CD4-positive, alpha-beta T cell (primary cell): Measurements from ENCODE around the gene SIGLEC15. TPM values are rescaled to one million over a fixed set of nuclear protein-coding genes. Genes with fewer than 3 reads are reported as not detected.
"Not testable (repeated sequence)": the region's sequence is repeated elsewhere in the genome, so short reads cannot be mapped to it uniquely, and the experiment has no call there.

ENCODE experiments used
- ATAC-seq: fragments of 200-7000 bp; cut with Tn5 transposase; one replicate; pipeline ENCODE4 v1.10.0; 2022; ENCODE audit warnings: mild to moderate bottlenecking; ENCODE audit not compliant: poor library complexity
- CTCF ChIA-PET: fragments of 350-600 bp; sonication (Branson Sonifier 250); formaldehyde crosslinking; loops from one replicate; lab custom pipeline; 2021; ENCODE audit warnings: antibody characterized with exemption, inconsistent platforms; lab: Charles Lee
- POLR2A ChIA-PET: fragments of 350-600 bp; sonication (Branson Sonifier 250); formaldehyde crosslinking; loops from one replicate; lab custom pipeline; 2021; ENCODE audit warnings: antibody characterized with exemption, inconsistent platforms; lab: Charles Lee
- DNase-seq, 14 experiments: peaks; one replicate each; pipeline ENCODE4 v3.0.0-alpha.2; 2013 to 2020; ENCODE audit warnings: mixed read lengths in 2 of 14
- H3K27ac ChIP-seq, 2 donors: one replicate each; pipeline versions ENCODE4 v1.5.1 to v1.7.0; 2013; ENCODE audit warnings: low read length in 2 of 2, low read depth in 1 of 2, mild to moderate bottlenecking in 1 of 2
- H3K27me3 ChIP-seq, 2 experiments: 1 replicate in 1 of 2; 2 replicates in 1 of 2; pipeline versions ENCODE4 v1.6.1 to v1.7.0; 2013; ENCODE audit warnings: low read length in 2 of 2, control low read depth in 1 of 2, mild to moderate bottlenecking in 1 of 2, moderate library complexity in 1 of 2; ENCODE audit not compliant: insufficient read depth in 2 of 2, control insufficient read depth in 1 of 2
- H3K36me3 ChIP-seq: one replicate; pipeline ENCODE4 v1.6.1; 2013; ENCODE audit warnings: low read length, control low read depth; ENCODE audit not compliant: insufficient read depth
- H3K4me1 ChIP-seq: one replicate; pipeline ENCODE4 v1.6.1; 2013; ENCODE audit warnings: low read length, control low read depth; ENCODE audit not compliant: insufficient read depth
- H3K4me3 ChIP-seq: one replicate; pipeline ENCODE4 v1.5.1; 2013; ENCODE audit warnings: mild to moderate bottlenecking, low read length, moderate library complexity
- H3K9me3 ChIP-seq, 2 experiments: 1 replicate in 1 of 2; 2 replicates in 1 of 2; pipeline versions ENCODE4 v1.6.1 to v1.7.0; 2013; ENCODE audit warnings: low read length in 2 of 2, mild to moderate bottlenecking in 2 of 2, control low read depth in 1 of 2, moderate library complexity in 1 of 2; ENCODE audit not compliant: control insufficient read depth in 1 of 2, insufficient read depth in 1 of 2
- H3K27ac Mint-ChIP-seq: one replicate; pipeline ENCODE4 v1.8.0; 2020; ENCODE audit warnings: mixed read lengths
- H3K27me3 Mint-ChIP-seq: one replicate; pipeline ENCODE4 v1.8.0; 2021; ENCODE audit warnings: mixed read lengths
- H3K36me3 Mint-ChIP-seq: one replicate; pipeline ENCODE4 v1.8.0; 2021; ENCODE audit warnings: low read depth, mixed read lengths
- H3K4me1 Mint-ChIP-seq: one replicate; pipeline ENCODE4 v1.8.0; 2021; ENCODE audit warnings: low read depth, mixed read lengths
- H3K4me3 Mint-ChIP-seq: one replicate; pipeline ENCODE4 v1.8.0; 2020; ENCODE audit warnings: mild to moderate bottlenecking, mixed read lengths
- H3K9me3 Mint-ChIP-seq: one replicate; pipeline ENCODE4 v1.8.0; 2020; ENCODE audit warnings: mixed read lengths
- intact Hi-C, 2 experiments: fragments of 100-400 bp; cut with DNase I in 1 of 2; cut with micrococcal nuclease in 1 of 2; formaldehyde crosslinking; loops; one replicate each; pipeline versions ENCODE4 v1.15.1 to v1.9.0; 2023 to 2025; cut with DNase I, micrococcal nuclease
- total RNA-seq, 174 experiments: library from RNA in 2 of 174; stranded (reverse) in 2 of 174; gene quantifications; one replicate each; pipeline ENCODE4 v1.2.3 and lab custom pipeline; 2021 to 2026
- TF ChIP-seq, protein P1 (sequence below): fragments of 200-600 bp; IDR thresholded peaks from one replicate; pipeline ENCODE4 v1.8.0; 2022; ENCODE audit warnings: antibody characterized with exemption, mild to moderate bottlenecking

The SIGLEC15 gene
- total RNA-seq, 2 experiments from 2014 or later = not detected

DNA sequence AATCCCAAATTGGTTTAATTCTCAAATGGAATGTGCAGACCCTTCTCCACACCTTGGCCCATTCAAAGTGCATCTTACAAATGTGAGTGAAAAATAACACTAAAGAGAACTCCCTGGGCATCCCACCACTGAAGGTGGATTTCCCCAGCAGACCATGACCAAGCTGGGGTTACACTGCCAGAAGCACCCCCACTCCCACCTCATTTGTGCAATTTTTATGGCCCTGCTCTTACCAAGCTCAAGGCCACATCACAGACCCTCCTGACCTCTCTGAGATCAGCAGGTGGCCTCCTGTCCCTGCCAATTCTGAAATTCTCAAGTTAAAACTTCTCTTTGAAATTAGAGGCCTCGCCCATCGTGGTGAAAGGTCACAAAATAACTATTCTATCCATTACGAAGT is 21.6 kb downstream of the SIGLEC15 start:
- POLR2A ChIA-PET = no interaction called here
- no peak overlapping the region for H3K27ac Mint-ChIP-seq
- DNase-seq = no peak
- H3K4me3 ChIP-seq = no peak overlapping the region
- peaks cover 24% of the 10 kb centered on the region for H3K36me3 ChIP-seq
- peaks cover 34% of the 10 kb centered on the region for H3K36me3 Mint-ChIP-seq
- CTCF ChIA-PET = no interaction called here
- intact Hi-C loops = no loop called here
- TF ChIP-seq, protein P1, sequence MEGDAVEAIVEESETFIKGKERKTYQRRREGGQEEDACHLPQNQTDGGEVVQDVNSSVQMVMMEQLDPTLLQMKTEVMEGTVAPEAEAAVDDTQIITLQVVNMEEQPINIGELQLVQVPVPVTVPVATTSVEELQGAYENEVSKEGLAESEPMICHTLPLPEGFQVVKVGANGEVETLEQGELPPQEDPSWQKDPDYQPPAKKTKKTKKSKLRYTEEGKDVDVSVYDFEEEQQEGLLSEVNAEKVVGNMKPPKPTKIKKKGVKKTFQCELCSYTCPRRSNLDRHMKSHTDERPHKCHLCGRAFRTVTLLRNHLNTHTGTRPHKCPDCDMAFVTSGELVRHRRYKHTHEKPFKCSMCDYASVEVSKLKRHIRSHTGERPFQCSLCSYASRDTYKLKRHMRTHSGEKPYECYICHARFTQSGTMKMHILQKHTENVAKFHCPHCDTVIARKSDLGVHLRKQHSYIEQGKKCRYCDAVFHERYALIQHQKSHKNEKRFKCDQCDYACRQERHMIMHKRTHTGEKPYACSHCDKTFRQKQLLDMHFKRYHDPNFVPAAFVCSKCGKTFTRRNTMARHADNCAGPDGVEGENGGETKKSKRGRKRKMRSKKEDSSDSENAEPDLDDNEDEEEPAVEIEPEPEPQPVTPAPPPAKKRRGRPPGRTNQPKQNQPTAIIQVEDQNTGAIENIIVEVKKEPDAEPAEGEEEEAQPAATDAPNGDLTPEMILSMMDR = no peak
- H3K4me3 Mint-ChIP-seq = no peak overlapping the region
- no peaks in the 10 kb centered on the region for H3K4me1 ChIP-seq
- H3K27me3 Mint-ChIP-seq = no peaks in the 10 kb centered on the region
- H3K27me3 ChIP-seq = no peaks in the 10 kb centered on the region
- peaks cover 5% of the 10 kb centered on the region for H3K4me1 Mint-ChIP-seq
- H3K27ac ChIP-seq = no peak overlapping the region
- H3K9me3 ChIP-seq = no peaks in the 10 kb centered on the region
- ATAC-seq = no peak
- H3K9me3 Mint-ChIP-seq = no peaks in the 10 kb centered on the region

DNA sequence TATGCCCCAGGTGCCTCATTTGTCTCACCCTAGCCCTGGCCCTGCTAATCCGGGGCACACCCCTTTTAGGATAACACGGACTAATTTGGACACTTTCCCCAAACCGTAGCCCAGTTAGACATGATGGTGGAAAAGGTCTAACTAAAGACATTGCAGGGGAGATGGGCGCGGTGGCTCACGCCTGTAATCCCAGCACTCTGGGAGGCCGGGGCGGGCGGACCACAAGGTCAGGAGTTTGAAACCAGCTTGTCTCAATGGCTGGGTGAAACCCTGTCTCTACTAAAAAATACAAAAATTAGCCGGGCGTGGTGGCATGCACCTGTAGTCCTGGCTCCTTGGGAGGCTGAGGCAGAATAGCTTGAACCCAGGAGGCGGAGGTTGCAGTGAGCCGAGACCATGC is 23.2 kb downstream of the SIGLEC15 start:
- H3K9me3 ChIP-seq, H3K9me3 Mint-ChIP-seq, CTCF ChIA-PET, H3K4me3 ChIP-seq, H3K4me1 Mint-ChIP-seq, H3K27me3 Mint-ChIP-seq, DNase-seq, H3K27me3 ChIP-seq, H3K4me1 ChIP-seq, H3K27ac Mint-ChIP-seq, intact Hi-C loops, H3K4me3 Mint-ChIP-seq, H3K27ac ChIP-seq, POLR2A ChIA-PET, ATAC-seq: not testable (repeated sequence)
- peaks cover 39% of the 10 kb centered on the region for H3K36me3 ChIP-seq
- H3K36me3 Mint-ChIP-seq = peaks cover 49% of the 10 kb centered on the region

DNA sequence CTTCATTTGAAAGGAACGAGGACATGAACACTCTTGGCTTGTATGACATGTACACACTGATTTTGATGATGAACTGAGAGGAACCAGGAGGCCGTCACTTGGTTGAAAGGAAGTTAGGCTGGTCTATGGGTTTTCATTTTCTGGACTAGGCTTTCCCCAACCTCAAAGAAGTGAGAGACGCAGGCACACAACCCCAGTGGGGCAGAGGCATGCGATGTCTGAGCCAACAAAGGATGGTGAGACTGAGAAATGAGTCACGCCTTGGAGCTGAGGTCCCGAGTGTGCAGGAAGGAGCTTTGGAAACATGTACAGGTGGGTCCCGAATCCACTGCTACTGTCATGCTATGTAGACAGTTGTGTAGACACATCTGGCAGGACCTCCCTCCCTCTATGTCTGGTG is 24.1 kb downstream of the SIGLEC15 start:
- H3K9me3 ChIP-seq = no peaks in the 10 kb centered on the region
- Mint-ChIP-seq H3K9me3 (no peaks in the 10 kb centered on the region), H3K4me3 (no peak overlapping the region), H3K36me3 (peaks cover 58% of the 10 kb centered on the region), H3K4me1 (peaks cover 5% of the 10 kb centered on the region), H3K27me3 (no peaks in the 10 kb centered on the region), H3K27ac (no peak overlapping the region)
- ATAC-seq = no peak
- no peaks in the 10 kb centered on the region for H3K27me3 ChIP-seq
- no peak overlapping the region for H3K4me3 ChIP-seq
- ChIA-PET CTCF (no interaction called here), POLR2A (no interaction called here)
- no peaks in the 10 kb centered on the region for H3K4me1 ChIP-seq
- DNase-seq = no peak
- intact Hi-C loops = no loop called here
- no peak overlapping the region for H3K27ac ChIP-seq
- H3K36me3 ChIP-seq = peaks cover 48% of the 10 kb centered on the region
- TF ChIP-seq, protein P1 = no peak

DNA sequence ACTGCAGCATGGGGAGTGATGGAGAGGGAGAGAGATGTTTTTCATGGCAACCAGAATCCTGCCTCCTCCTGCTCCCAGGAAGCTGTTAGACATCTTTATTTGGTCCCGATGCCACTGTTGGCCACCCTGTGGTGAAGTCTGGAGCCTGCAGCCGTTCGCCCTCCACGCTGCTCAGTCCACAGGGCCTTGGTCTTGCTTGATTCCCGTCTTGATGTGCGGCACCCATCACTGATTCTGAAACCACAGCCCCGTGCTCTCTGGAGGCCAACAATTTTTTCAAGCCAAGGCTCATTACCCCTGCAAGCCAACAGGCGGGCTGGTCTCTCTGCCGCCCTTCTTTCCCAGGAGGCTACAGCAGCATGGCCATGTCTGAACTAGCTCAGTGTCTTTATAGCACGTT is 24.5 kb downstream of the SIGLEC15 start:
- ATAC-seq (no peak), DNase-seq (no peak)
- H3K9me3 ChIP-seq = no peaks in the 10 kb centered on the region

More for the DNA sequence above, 24.5 kb downstream of the SIGLEC15 start:
- Mint-ChIP-seq H3K9me3 (no peaks in the 10 kb centered on the region), H3K36me3 (peaks cover 63% of the 10 kb centered on the region), H3K27me3 (no peaks in the 10 kb centered on the region), H3K27ac (no peak overlapping the region), H3K4me3 (no peak overlapping the region), H3K4me1 (peaks cover under 1% of the 10 kb centered on the region)
- H3K27me3 ChIP-seq = no peaks in the 10 kb centered on the region
- TF ChIP-seq, protein P1 = no peak
- H3K4me3 ChIP-seq = no peak overlapping the region
- no peak overlapping the region for H3K27ac ChIP-seq
- ChIA-PET CTCF (no interaction called here), POLR2A (no interaction called here)
- peaks cover 52% of the 10 kb centered on the region for H3K36me3 ChIP-seq
- intact Hi-C loops = no loop called here
- H3K4me1 ChIP-seq = no peaks in the 10 kb centered on the region
